NCI-H146 (cell line): ENCODE results near the gene KIRREL1.

Source experiments
- DNase-seq: peaks from one replicate; lab custom pipeline; 2025; lab: John Stamatoyannopoulos, UW

Gene KIRREL1

GRCh38 chr1:158035976-158036583 is 42.6 kb downstream of the KIRREL1 start:
- DNase-seq: no peak

- no peak for DNase-seq
Observed at GRCh38 chr1:158037008-158037865, 43.8 kb downstream of the KIRREL1 start.

- no peak for DNase-seq
Observed at GRCh38 chr1:158037866-158038359, 44.5 kb downstream of the KIRREL1 start.

DNA sequence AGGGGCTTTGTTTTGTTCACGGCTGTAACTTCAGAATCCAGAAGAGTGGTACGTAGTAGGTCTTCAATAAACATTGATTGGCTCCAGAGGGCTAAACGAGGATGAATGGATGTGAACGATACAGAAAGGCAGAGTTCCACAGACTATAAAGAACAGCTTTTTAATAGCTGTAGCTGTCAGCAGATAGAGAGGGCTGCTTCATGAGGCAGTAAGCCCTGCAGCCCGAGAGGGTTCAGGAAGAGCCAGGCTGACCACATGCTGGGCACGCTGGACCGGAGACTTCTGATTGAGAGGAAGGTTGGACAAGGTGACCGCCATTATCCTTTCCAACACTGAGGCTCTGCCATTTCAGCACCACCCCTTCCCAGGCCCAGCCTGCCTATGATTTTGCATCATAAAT is 45.3 kb downstream of the KIRREL1 start:
- no peak for DNase-seq

- no peak for DNase-seq
Observed at GRCh38 chr1:158039380-158039779, 45.9 kb downstream of the KIRREL1 start.

DNA sequence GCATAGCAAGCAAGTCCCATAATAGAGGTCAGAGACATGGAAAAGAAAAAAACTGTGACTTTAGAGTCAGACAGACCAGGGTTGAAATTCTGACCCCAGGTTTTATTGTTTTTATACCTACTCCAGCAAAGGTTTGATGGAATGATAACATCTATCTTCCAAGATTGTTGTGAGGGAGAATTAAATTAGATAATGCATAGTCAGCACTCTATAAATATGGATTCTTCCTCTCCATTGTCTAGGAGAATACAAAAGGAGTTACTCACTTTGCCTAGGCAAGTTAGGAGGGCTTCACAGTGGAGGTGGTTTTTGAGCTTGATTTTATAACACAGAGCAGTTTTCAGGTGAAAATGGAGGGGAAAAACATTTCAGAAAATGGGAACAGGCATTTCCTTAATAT is 46.9 kb downstream of the KIRREL1 start:
- no peak for DNase-seq

GRCh38 chr1:158043232-158043631 is 49.8 kb downstream of the KIRREL1 start:
- DNase-seq: no peak

DNA sequence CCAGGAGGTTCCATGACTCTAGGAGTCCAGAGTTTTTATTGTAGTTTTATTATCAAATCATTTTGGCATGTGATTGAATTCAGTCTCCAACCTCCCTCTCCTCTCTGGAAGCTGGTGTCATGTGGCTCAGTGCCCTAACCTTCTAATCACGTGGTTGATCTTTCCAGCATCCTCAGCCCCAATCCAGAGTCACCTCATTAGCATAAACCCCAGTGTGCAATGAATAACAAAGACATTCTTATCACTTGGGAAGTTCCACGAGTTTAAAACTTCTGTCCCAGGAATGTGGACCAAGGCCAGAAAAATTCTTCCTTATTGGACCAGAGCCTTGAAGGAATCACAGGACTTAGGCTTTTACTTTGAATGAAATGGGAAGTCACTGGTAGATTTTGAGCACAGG is 52.2 kb downstream of the KIRREL1 start:
- no peak for DNase-seq

DNA sequence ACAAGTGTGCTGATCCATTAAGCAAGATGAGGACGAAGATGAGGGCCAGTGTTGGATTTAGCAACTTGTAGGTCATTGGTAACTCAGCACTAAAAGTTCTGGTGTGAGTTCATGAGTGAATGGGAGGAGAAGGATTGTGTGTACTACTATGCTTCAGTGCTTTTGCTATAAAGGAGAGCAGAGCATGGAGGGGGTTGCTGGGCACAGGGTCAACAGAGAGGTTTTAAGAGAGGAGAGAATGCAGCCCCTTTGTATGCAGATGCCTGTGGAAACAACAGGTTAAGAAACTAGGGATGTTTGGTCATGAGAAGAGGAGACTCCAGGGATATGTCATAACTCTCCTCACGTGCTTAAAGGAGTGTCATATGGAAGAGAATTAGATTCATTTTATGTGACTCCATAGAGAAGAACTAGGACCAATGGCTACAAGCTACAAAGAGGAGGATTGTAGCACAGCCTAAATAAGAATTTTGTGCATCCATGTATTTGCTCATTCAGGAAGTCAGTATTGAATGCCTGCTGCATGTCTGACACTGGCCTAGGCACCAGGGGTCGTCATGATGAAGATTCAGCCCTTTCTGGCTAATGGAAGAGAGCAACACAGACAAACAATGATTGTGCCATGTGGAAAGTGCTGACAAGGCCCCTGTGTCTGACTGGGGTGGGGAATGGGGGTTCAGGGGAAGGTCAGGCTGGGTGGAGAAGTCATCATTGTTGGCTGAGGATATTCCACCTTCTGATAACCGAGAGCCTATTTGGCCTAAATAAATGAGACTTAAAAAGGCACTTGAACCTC is 53.5 kb downstream of the KIRREL1 start:
- DNase-seq: no peak

GRCh38 chr1:158048371-158049067 is 55.1 kb downstream of the KIRREL1 start:
- no peak for DNase-seq

- DNase-seq: no peak
Observed at GRCh38 chr1:158049853-158050252, 56.4 kb downstream of the KIRREL1 start.

GRCh38 chr1:158053276-158053675 is 59.8 kb downstream of the KIRREL1 start:
- DNase-seq: no peak

GRCh38 chr1:158054721-158055120 is 61.3 kb downstream of the KIRREL1 start:
- DNase-seq: no peak

- no peak for DNase-seq
Observed at GRCh38 chr1:158055854-158056253, 62.4 kb downstream of the KIRREL1 start.

- DNase-seq: no peak
Observed at GRCh38 chr1:158056498-158056897, 63.1 kb downstream of the KIRREL1 start.

DNA sequence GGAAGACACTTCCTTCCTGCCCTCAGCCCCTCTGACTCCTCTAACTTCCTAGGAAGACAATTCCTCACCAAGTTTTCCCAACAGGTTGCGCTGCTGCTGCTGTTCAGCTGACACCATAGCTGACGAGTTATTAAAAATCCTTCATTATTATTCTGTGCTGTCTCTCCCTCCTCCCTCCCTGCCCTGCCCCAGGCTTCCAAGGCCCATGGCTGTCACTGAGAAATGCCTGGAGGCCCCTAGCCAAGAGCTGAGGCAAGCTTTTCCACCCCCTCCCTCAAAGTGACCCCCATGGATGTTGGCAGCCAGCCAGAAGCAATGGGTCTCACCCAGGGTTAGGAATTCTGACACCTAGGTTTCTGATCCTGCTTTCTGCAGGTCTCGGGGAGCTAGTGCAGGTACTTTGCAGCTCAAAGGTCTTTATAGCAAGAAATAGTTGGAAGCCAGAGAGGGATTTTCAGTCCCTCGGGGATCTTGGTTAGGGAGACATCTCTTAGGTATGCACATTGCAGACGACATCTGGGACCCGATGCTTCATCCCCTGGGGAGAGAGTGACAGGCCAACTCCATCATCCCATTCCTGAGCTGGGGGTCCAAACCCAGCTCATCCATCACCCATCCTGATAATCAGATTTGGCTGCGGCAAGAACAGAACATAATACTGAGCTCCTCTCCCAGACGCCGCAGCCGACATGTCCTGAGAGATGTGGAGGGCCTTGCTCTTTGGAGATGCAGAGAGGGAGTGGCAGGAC is 65.0 kb downstream of the KIRREL1 start:
- no peak for DNase-seq

GRCh38 chr1:158059984-158060383 is 66.5 kb downstream of the KIRREL1 start:
- no peak for DNase-seq

- DNase-seq: no peak
Observed at GRCh38 chr1:158062174-158062573, 68.7 kb downstream of the KIRREL1 start.

DNA sequence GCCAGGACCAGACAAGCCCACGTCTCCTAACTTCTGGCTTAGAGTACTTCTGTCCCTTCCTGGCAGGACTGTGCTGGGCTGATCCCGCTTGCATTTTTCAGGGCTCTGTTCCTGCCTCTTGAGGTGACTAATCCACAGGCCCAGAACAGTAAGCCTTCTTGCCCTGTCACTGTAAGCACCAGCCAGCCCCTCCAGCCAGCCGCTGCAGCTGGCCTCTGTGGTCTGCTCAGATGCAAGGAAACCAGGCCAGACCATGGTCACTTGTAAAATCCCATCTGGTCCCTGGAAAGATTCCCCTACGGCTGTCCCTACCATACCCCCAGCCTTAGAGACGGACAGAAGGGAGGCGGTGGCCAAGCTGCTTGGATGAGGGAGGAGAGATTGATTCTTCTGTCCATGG is 74.2 kb downstream of the KIRREL1 start:
- DNase-seq: no peak

DNA sequence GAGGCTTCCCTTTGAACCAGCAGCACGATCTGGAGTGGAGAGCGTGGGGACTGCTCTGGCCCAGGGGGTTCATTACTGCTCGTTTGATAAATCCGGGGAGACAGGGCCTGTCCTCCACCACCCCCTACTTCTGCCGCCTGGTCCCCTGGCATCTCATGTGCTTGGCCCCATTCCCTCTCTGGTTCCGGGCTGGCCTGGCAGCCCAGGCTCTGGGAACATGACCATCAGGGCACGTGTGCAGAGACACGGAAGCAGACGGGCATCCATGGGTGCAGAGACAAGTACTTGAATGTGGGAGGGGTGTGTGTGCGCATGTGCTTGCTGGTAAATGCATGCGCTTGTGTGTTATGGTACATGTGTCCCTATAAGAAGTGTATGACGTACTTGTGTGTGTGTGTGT is 75.5 kb downstream of the KIRREL1 start:
- DNase-seq: no peak

GRCh38 chr1:158071138-158071537 is 77.7 kb downstream of the KIRREL1 start:
- DNase-seq: no peak
